ENCODE results near the gene GNS.

GNS gene

GRCh38 chr12:64736771-64737170 lies 22.4 kb downstream of the GNS start:
- no peak for DNase-seq (ENCODE audit: low spot score)
- no peak for TF ChIP-seq CTCF (IDR thresholded peaks at IDR 0.05; ENCODE audit: extremely low read depth, insufficient read depth, missing control alignments)
- in situ Hi-C loops (cut with MboI; ENCODE audit: low pct_unique_long_range_greater_than_20kb, low sequenced_read_pairs, unreplicated experiment) = no loop called here

GRCh38 chr12:64735442-64735841 lies 23.8 kb downstream of the GNS start:
- DNase-seq (ENCODE audit: low spot score) = no peak
- TF ChIP-seq CTCF (IDR thresholded peaks at IDR 0.05; ENCODE audit: extremely low read depth, insufficient read depth, missing control alignments) = no peak

GRCh38 chr12:64733857-64734256 lies 25.3 kb downstream of the GNS start:
- DNase-seq (ENCODE audit: low spot score) = no peak
- TF ChIP-seq CTCF (IDR thresholded peaks at IDR 0.05; ENCODE audit: extremely low read depth, insufficient read depth, missing control alignments) = no peak
- in situ Hi-C loops (cut with MboI; ENCODE audit: low pct_unique_long_range_greater_than_20kb, low sequenced_read_pairs, unreplicated experiment) = no loop called here

More at GRCh38 chr12:64735442-64735841, 23.8 kb downstream of the GNS start:
- in situ Hi-C loops (cut with MboI; ENCODE audit: low pct_unique_long_range_greater_than_20kb, low sequenced_read_pairs, unreplicated experiment) = no loop called here

- TF ChIP-seq CTCF (IDR thresholded peaks at IDR 0.05; ENCODE audit: extremely low read depth, insufficient read depth, missing control alignments) = no peak
- DNase-seq (ENCODE audit: low spot score) = no peak
- in situ Hi-C loops (cut with MboI; ENCODE audit: low pct_unique_long_range_greater_than_20kb, low sequenced_read_pairs, unreplicated experiment) = no loop called here
These were observed 27.5 kb downstream of the GNS start for GRCh38 chr12:64731683-64732082.

- no peak for DNase-seq (ENCODE audit: low spot score)
- in situ Hi-C loops (cut with MboI; ENCODE audit: low pct_unique_long_range_greater_than_20kb, low sequenced_read_pairs, unreplicated experiment) = no loop called here
- no peak for TF ChIP-seq CTCF (IDR thresholded peaks at IDR 0.05; ENCODE audit: extremely low read depth, insufficient read depth, missing control alignments)
These were observed 28.6 kb downstream of the GNS start for GRCh38 chr12:64730588-64730969.

- DNase-seq (ENCODE audit: low spot score) = peak; percentile 22
- in situ Hi-C loops (cut with MboI; ENCODE audit: low pct_unique_long_range_greater_than_20kb, low sequenced_read_pairs, unreplicated experiment) = no loop called here
- no peak for TF ChIP-seq CTCF (IDR thresholded peaks at IDR 0.05; ENCODE audit: extremely low read depth, insufficient read depth, missing control alignments)
These were observed 29.2 kb downstream of the GNS start for GRCh38 chr12:64729909-64730587.

Measured in GM13977 (cell line).